Activated effector memory CD4-positive, alpha-beta T cell treated with anti-CD3 and anti-CD28 coated beads, Interleukin-2, amount 50 U/mL, for 16 hours (primary cell): ENCODE results near the gene HMGA1.
"Not testable (repeated sequence)": the region's sequence is repeated elsewhere in the genome, so short reads cannot be mapped to it uniquely, and the experiment has no call there.

Source experiments
- DNase-seq: peaks from one replicate; pipeline ENCODE4 v3.0.0-alpha.2; 2020

The HMGA1 gene

DNA sequence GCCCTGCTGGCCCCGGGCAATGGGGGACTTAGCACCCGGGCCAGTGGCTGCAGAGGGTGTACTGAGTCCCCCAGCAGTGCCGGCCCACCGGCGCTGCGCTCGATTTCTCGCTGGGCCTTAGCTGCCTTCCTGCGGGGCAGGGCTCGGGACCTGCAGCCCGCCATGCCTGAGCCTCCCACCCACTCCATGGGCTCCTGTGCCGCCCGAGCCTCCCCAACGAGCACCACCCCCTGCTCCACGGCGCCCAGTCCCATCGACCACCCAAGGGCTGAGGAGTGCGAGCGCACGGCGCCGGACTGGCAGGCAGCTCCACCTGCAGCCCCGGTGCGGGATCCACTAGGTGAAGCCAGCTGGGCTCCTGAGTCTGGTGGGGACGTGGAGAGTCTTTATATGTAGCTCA is 32.5 kb downstream of the HMGA1 start:
- not testable (repeated sequence) for DNase-seq

GRCh38 chr6:34269658-34270341 is 33.1 kb downstream of the HMGA1 start:
- DNase-seq: not testable (repeated sequence)

GRCh38 chr6:34272013-34272926 is 35.6 kb downstream of the HMGA1 start:
- DNase-seq: no peak

- DNase-seq: no peak
Observed at GRCh38 chr6:34273242-34273805, 36.7 kb downstream of the HMGA1 start.

DNA sequence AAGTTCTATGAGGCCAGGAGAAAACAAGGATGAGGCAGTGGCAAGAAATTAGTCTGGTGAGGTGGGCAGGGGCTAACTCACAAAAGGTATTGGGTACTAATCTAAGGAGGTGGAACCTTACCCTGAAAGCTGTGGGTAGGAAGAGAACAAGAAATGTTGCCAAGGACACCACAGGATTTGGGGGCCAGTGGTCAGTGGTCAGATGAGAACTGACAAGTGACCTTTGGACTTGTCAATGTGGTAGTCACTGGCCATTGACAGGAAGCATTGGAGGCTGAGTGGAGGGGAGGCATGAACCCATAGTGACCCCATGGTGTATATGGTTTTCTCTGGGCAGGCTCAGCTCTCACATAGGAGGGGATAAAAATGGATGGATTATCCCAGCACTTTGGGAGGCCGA is 37.5 kb downstream of the HMGA1 start:
- no peak for DNase-seq

DNA sequence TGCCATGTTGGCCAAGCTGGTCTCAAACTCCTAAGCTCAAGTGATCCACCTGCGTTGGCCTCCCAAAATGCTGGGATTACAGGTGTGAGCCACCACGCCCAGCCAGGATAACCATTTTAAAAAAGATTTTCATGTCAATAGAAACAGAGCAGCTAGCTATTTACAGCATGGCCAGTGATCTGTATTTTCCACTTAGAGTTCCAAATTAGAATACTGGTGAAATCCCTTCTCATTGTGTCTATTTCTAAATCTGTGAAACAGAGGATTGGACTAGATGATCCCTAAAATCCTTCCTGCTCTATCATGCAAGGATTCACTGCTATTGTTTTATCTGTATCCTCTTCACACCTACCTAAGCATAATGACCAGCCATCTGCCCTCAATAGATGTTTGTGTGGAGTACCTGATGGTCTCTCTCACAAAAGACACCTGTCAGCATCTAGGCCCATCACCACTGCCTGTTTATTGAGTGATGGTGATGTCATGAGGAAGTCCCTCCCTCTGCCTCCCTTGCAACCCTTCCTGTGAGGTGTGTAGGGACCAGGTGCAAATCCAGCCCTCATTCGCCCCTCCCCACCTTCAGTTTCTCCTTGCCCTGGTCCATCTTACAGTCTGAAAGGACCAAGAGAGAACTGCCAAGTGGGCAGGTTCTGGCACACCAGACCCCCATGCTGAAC is 38.6 kb downstream of the HMGA1 start:
- no peak for DNase-seq

DNA sequence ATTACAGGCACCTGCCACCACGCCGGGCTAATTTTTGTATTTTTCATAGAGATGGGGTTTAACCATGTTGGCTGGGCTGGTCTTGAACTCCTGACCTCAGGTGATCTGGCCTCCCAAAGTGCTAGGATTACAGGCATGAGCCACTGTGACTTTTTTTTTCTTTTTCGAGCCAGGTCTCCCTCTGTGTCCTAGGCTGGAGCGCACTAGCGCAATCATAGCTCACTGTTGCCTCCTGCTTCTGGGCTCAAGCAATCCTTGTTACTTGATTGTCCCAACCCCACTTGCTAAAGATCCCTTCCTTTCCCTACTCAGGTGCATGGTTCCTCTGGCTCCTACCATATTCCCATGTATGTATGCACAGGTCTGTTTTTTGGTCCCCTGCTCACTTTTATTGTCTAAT is 39.5 kb downstream of the HMGA1 start:
- no peak for DNase-seq

- no peak for DNase-seq
Observed at GRCh38 chr6:34276881-34277762, 40.4 kb downstream of the HMGA1 start.

DNA sequence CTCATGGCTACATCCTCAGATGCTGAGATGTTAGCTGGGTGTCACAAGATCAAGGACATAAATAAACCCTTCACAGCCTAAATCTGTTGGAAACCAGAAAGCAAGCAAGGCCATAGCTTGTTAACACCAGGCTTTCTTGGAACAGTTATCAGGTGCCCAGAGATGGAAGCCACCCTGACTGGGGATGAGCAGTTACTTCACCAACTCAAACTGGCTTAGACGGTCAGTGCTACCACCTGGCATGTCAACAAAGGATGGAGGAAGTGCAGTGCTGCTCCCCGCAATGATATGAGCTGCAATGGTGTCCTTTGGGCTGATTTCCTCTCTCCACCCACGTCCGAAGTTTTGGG is 41.1 kb downstream of the HMGA1 start:
- no peak for DNase-seq

DNA sequence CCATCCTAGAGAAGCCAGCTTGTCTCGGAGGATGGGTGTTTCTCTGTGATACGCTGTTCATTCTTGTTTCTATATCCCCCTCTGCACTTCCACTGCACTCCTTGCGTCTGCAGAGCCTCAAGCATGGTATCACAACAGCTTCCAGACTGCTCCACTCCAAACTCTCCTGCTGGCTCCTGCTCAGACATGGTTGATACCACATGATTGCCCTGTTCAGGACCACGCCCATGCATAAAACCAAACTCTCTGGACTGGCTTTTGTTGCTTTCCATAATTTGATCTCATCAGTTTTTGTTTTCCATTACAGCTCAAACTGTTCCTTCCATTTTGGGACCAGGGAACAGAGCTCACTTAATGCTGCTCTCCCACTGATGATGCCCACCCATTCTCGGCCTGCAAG is 42.2 kb downstream of the HMGA1 start:
- DNase-seq: no peak

- DNase-seq: no peak
Observed at GRCh38 chr6:34280216-34280615, 43.5 kb downstream of the HMGA1 start.

- DNase-seq: no peak
Observed at GRCh38 chr6:34281702-34282334, 45.1 kb downstream of the HMGA1 start.

DNA sequence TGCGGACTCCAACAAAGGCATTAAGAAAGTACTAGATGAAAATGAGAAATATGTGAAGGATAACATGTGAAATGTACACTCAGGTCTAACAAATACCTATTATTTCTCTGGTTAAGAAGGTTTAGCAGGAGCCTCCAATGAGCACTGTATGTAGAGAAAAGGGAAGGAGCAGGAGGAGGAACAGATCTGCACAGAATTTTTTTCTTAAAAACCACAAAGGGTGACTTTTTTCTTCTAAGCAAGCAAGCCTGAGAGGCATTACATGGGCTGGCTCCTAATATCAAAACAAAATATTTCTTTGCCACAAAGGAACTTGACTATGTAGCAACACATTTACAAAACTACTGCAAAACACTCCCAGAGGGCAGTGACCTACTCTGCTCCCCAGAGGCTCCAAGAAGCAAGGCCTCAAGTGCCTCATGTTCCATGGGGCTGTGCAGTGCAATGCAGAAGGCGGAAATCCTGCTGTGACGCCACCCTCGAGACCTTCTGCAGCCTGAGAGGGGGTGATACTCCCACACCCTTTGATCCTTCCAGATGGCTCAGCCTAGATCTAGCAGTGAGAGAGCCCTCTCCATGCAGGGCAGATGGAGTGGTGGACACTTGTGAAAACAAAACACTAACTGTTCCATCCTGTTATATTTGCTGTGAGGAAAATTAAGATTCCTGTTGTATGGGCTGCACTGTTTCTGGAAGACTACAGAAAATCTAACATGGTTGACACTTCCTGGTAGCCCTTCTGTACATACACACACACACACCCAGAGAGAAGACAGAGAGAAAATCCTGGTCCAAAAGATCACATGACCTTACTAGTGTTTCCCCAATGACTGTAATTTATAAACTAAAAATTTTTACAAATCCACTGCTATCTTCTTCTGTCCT is 48.1 kb downstream of the HMGA1 start:
- no peak for DNase-seq

- no peak for DNase-seq
Observed at GRCh38 chr6:34285448-34286164, 48.9 kb downstream of the HMGA1 start.

- no peak for DNase-seq
Observed at GRCh38 chr6:34288581-34288980, 51.9 kb downstream of the HMGA1 start.

GRCh38 chr6:34289137-34289536 is 52.5 kb downstream of the HMGA1 start:
- DNase-seq: no peak

DNA sequence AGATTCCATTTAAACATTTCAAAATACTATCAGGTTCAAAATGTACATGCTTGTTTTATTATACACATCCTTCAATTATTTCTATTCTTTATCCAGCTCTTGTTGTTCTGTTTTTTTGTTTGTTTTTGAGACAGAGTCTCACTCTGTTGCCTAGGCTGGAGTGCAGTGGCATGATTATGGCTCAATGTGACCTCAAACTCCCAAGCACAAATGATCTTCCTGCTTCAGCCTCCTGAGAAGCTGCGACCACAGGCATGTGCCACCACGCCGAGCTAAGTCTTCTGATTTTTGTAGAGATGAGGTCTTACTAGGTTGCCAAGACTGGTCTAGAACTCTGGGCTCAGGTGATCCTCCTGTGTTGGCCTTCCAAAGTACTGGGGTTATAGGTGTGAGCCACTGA is 56.3 kb downstream of the HMGA1 start:
- no peak for DNase-seq

DNA sequence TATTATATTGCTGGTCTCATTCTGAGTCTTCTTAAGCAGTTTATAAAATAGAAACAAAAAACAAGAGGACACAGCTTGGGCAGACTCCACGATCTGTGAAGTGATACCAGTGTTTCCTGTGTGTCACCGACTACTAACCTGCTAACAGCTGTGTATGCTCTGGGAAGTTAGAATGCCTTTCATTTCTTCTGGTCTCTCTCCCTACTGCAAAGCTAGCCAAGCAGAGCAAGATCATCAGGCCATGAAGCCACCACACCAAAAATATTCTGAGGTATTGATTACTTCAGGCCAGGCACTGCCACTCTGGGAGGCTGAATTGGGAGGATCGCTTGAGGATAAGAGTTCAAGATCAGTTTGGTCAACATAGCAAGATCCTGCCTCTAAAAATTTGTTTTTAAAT is 59.0 kb downstream of the HMGA1 start:
- no peak for DNase-seq
